LNCAP (cell line): Measurements from ENCODE around the gene CLIP1.

Experiments used
- TF ChIP-seq, protein P1 (sequence below): fragments of 450-650 bp; IDR thresholded peaks from 2 replicates; pipeline ENCODE4 v1.5.1; 2017; ENCODE audit warnings: mild to moderate bottlenecking

CLIP1 gene

DNA sequence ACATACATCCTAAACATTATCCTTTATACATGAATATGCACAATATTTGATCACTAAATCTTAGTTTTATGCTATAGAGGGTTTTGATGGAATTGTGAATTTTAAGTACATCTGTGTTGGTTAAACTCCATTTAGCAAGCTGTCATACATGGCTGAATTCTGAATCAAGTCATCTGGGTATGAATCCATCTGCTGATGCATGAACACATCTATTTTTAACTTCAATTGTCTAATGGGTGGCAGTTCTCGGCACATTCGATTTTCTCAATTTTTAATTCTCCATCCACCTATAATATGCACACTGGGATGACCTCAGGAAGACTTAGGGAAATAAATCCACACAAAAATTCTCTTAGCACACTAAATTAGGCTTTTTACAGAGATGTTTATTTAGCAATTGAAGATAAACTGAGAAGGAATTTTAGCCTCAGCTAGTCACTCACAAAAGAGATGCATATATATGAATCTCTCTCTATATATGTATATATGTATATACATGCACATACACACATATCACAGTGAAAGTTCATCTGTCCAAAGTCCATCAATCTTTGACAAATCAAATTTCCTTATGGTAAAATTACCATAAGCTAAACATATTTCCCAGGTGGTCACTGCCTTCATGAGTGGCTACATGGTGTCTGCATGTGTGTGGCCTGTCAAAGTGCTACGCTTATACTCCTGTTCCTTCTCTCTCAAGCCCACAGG is 111.7 kb downstream of the CLIP1 start:
- TF ChIP-seq, protein P1, sequence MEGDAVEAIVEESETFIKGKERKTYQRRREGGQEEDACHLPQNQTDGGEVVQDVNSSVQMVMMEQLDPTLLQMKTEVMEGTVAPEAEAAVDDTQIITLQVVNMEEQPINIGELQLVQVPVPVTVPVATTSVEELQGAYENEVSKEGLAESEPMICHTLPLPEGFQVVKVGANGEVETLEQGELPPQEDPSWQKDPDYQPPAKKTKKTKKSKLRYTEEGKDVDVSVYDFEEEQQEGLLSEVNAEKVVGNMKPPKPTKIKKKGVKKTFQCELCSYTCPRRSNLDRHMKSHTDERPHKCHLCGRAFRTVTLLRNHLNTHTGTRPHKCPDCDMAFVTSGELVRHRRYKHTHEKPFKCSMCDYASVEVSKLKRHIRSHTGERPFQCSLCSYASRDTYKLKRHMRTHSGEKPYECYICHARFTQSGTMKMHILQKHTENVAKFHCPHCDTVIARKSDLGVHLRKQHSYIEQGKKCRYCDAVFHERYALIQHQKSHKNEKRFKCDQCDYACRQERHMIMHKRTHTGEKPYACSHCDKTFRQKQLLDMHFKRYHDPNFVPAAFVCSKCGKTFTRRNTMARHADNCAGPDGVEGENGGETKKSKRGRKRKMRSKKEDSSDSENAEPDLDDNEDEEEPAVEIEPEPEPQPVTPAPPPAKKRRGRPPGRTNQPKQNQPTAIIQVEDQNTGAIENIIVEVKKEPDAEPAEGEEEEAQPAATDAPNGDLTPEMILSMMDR: no peak

DNA sequence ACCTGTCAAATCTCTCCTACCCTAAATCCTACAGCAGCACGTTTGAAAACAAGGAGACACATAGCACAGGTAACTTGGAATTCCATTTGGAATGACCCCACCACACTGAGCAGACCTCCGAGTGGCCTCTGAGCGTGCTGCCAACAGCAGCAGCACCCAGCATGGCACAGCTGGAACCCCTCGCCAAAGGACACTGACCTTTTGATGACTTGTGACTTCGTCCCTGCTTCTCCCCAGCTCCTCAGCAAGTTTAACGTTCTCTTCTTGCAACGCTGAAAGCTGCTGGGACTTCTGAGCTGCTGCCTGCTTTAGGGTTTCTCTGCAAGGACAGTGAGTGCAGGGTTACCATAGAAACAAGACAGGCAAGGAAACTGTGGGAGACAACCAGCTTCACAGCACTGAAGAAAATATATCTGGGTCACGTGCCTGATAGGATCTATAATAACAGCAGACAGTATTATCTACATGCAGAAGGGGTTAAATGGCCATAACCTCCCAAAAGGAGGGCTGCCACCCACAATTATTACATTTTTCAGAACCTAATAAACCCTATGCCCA is 112.8 kb downstream of the CLIP1 start:
- TF ChIP-seq, protein P1: no peak

DNA sequence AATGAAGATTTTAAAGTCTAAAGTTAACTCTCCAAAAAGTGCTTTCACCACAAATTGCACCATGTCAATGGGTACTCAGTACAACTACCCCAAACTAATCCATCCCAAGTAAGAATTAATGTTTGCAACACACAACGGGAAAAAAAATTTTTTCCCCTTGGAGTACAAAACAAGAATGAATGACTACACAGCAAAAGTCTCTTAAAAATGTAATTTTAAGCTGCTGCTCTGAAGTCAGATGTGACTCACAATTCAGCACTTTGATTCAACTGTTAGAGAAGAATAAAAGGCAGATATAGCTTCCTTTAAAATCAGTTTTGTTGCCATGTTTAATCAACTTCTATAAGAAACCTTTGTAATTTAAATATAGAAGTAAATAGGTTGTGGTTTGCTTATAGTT is 113.7 kb downstream of the CLIP1 start:
- TF ChIP-seq, protein P1: no peak

- TF ChIP-seq, protein P1: peak; percentile 50
These were observed 116.1 kb downstream of the CLIP1 start for GRCh38 chr12:122306407-122306806.

DNA sequence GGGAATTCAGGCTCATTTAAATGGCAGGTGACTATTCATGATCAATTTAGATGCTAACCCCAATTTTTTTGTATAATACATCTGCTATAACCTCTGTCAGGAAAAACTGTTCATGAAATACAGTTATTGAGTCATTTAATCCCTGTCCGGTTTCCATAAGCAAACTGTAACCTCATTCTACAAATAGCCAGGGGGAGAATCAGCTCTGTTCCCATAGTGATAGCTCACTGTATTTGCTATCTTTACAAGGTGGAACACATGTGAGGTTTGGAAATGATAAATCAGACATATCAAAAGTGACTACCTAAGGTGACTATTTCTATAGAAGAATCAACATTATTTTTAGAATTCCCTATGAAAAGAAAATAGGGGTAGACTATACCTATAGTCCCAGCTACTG is 117.5 kb downstream of the CLIP1 start:
- TF ChIP-seq, protein P1: no peak

GRCh38 chr12:122303068-122303467 is 119.4 kb downstream of the CLIP1 start:
- TF ChIP-seq, protein P1: no peak

DNA sequence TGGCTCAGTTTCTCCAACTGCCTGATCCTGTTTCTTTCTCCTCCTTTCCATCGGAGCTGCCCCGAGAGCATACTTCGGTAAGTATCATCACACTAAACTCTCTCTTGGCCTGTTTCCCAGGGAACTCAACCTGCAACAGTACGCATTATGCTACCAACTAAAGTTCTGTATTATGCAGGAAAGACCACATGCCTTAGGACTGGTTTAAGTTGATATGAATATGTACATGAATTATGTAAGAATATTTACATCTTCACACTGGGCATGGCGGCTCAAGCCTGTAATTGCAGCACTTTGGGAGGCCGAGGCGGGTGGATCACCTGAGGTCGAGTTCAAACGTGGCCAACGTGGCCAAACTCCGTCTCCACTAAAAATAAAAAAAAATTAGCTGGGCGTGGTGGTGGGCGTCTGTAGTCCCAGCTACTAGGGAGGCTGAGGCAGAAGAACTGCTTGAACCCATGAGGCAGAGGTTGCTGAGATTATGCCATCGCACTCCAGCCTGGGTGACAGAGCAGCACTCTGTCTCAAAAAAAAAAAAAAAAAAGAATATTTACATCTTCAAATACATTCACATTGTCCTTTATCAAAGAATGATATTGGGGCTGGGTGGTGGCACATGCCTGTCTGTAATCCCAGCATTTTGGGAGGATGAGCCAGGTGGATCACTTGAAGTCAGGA is 124.3 kb downstream of the CLIP1 start:
- TF ChIP-seq, protein P1: no peak
